NCI-H82 treated with DMSO at 0.1 percent for 48 hours (cell line): Measurements from ENCODE around the gene POLRMT.
"Not testable (repeated sequence)": the region's sequence is repeated elsewhere in the genome, so short reads cannot be mapped to it uniquely, and the experiment has no call there.

Source experiments
- DNase-seq: peaks from one replicate; lab custom pipeline; 2025; ENCODE audit not compliant: unreplicated experiment; lab: John Stamatoyannopoulos, UW

The POLRMT gene

DNA sequence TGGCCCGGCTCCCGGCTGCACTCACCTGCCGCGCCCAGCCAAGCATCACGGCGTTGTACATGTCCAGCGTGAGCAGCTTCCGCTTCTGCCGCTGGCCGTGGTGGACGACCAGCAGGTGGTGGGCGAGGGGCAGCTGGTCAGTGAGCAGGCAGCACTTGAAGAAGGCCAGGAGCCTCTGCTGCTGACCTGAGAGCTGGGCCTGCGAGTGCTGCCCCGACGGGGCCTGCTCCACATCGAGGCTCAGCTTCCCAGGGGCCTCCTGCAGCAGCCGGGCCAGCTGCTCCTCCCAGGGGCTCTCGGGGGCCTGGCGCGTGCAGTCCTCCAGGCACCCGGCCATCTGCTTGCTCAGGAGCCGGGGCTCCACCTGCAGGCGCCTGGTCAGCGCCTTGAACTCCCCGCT is 3.8 kb downstream of the POLRMT start:
- not testable (repeated sequence) for DNase-seq

DNA sequence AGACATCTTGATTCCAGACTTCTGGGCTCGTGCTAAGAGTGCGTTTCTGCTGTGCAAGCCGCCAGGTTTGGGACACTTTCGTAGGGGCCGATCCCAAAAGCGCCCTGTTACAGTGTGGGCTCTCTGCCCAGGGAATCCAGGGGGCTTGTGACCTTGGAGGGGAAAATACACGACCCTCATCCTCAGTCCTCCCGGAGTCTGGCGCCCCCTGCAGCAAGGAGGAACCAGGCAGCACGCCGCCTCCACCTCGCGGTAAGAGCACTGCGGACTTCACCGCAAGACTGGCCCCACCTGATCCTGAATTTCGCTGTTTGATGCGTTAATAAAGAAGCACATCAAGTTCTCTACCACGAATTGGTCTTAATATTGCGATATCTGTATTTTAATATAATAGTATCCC is 5.2 kb downstream of the POLRMT start:
- no peak for DNase-seq

DNA sequence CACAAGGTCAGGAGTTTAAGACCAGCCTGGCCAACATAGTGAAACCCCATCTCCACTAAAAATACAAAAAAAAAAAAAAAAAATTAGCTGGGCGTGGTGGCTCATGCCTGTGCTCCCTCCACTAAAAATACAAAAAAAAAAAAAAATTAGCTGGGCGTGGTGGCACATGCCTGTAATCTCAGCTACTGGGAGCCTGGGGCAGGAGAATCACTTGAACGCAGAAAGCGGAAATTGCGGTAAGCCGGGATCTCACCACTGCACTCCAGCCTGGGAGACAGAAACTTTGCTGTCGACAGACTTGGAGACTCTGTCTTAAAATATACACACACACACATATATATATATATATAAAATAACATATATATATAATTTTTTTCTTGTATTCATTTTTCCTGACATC is 6.8 kb downstream of the POLRMT start:
- not testable (repeated sequence) for DNase-seq

GRCh38 chr19:625257-625656 is 8.1 kb downstream of the POLRMT start:
- no peak for DNase-seq

GRCh38 chr19:624433-625109 is 8.8 kb downstream of the POLRMT start:
- no peak for DNase-seq

DNA sequence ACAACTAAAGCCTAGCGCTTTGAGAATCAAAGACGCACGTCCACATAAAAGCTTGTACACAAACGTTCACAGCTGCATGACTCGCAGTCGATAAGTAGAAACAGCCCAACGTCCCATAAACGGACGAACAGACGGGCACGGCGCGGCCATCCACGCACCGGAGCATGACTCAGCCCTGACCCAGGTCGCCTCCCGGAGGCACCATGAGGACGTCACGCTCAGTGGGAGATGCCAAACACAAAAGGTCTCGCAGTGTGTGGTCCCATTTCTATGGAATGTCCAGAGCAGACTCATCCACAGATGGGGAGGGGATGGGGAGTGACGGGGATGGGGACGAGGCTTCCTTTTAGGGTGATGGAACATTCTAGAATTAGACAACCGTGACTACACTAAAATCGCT is 9.4 kb downstream of the POLRMT start:
- no peak for DNase-seq

GRCh38 chr19:623175-623916 is 10.0 kb downstream of the POLRMT start:
- no peak for DNase-seq

DNA sequence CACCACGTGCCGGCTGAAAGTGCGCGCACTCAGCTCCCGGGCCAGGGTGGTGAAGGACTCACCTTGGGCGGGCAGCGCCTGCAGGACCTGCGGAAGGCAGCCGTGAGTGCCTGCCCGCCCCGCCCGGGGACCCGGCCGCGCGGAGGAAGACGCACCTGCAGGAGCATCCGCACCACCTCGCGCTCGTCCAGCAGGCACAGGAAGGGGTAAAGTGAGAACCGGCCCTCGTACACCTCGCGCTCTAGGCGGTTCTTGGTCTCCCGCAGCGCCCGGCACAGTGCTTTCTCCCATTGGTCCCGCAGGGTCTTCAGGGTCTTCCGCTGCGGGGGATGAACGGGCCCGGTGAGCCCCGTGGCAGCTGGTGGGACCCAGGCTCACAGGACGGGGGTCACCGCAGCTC is 10.7 kb downstream of the POLRMT start:
- no peak for DNase-seq

DNA sequence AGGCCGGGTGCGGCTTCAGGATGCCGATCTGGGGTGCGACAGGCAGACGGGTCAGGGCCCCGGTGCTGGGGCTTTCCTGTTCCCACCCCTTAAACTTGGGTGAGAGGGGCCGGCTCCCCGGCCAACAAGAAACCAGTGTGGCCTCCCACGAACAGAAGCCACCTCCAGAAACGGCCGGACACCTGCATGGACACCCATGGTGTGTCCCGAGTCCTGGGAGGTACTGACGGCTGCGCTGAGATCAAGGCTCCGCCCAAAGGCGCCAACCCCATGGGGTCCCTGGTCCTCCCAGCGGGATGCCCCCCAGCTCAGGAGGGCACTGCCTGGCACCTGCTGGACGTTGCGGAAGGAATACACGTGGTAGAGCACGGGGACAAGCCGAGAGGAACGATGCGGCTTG is 11.5 kb downstream of the POLRMT start:
- DNase-seq: no peak

GRCh38 chr19:621191-621590 is 12.1 kb downstream of the POLRMT start:
- DNase-seq: not testable (repeated sequence)

DNA sequence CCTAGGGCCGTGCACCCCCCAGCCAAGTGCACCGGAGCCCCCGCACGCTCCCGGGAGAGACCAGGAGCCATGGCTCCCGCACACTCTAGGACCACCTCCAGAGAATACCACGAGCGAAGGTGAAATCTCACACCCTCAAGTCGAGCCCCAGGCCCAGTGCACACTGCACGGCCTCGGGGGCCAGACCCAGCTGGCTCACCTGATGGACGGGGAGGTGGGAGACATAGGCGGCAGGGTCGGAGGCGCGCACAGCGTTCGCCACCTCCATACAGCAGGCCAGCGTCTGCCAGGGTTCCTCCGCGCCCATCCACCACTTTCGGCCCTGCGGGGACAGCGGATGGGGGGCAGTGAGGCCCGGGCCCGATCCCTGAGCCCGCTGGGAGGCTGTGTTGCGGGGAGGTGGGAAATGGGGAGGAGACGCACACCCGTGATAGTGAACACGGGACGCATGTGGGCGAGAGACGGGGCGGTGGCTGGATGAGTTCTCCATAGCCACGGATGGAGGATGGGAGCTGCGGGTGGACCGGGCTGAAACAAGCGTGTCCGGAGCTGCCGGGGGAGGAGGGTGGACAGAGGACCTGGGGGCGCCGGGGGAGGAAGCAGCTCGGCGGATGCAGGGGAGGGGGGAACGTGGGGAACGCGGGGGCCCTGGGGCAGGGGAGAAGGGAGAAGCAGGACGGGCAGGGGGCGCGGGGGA is 13.0 kb downstream of the POLRMT start:
- DNase-seq: no peak

DNA sequence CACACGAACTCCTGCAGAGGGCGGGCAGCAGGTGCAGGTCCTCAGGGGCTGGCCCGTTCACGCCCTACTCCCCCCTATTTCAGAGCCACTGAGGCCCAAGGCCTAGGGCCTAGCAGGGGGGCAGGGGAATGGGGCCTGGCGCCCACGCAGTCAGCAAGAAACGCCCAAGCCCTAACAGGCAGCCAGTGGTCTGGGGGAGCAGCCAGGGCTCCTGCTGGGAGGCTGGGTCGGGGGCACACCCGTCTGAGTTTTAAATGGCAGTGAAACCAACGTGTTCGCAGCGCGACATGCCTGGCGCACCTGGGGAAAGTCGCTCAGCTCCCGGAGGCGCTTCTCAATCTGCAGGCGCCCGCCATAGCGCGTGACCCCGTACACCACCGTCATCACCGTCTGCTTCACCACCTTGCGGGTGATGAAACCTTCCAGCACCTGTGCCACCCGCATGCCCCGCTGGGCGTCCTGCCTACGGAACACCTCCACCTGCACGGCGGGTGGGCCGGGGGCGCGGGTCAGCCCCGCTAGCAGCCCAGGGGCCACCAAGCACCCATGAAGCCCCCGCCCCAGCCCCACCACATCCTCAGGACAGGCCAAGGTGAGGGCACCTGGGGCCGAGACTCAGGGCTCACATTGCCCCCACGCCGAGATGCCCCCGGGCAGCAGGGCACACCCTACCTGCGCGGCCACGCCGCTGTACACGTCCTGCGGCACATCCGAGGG is 13.9 kb downstream of the POLRMT start:
- no peak for DNase-seq

- no peak for DNase-seq
Measured at GRCh38 chr19:618674-619285, 14.6 kb downstream of the POLRMT start.

DNA sequence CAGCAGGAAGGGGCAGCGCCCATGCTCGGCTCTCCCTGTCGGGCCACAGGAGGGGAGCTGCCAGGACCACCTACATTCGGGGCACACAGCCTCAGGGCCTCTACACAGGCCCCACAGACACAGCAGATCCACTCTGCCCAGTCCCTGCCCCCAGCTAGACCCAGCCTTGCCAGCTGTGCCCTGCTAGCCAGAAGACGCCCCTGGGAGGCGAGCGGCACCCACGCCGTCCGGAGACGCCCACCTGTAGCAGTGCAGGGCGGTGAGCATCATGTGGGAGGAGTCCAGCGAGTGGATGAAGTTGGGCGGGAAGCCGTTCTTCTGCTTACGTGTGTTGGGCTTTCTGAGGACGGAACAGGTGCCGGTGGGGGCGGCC is 15.1 kb downstream of the POLRMT start:
- DNase-seq: no peak

GRCh38 chr19:617551-618246 is 15.6 kb downstream of the POLRMT start:
- no peak for DNase-seq

DNA sequence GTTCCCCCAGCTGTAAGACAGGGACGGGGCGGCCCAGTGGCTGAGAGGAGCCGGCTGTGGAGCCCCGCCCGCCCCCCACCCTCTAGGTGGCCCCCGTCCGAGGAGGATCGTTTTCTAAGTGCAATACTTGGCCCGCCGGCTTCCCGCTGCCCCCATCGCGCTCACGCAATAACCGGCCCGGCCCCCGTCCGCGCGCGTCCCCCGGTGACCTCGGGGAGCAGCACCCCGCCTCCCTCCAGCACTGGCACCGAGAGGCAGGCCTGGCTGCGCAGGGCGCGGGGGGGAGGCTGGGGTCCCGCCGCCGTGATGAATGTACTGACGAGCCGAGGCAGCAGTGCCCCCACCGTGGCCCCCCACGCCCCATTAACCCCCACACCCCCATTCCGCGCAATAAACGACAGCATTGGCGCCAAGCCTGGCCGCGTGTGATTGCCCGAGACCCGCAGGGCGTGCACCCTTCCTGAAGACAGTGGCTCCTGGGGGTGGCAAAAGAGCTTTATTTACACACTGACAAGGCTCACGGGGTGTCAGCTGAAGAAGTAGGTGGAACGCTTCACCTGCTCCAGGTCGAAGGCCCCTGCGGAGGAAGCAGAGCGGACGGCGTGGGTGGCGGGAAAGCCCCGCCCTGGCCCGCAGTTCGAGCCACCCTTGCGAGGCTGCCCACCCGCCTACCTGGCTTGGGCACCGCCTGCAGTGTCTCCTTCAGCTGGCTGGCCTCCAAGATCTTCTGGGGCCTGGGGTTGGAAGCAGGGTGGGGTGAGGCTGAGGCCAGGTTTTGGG is 16.4 kb downstream of the POLRMT start:
- DNase-seq: no peak

GRCh38 chr19:616062-616700 is 17.2 kb downstream of the POLRMT start:
- no peak for DNase-seq

DNA sequence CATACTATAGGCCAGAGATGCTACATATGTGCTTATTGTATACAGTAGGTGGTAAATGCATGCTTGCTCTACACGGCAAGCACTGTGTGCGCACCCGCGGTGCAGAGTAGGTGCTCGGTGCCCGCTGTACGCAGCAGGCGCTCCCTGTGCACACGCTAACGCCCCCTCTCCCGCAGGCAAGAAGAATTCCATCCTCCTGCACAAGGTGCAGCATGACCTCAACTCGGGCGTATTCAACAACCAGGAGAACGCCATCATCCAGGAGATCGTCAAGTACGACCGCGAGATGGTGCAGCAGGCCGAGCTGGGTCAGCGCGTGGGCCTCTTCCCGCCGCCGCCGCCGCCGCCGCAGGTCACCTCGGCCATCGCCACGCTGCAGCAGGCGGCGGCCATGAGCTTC is 17.7 kb downstream of the POLRMT start:
- DNase-seq: no peak
